Superior temporal gyrus (tissue), 1 donor: ENCODE results near the gene ASAP2.

Experiments
- DNase-seq: peaks from one replicate; pipeline ENCODE4 v3.0.0-alpha.2; 2016; ENCODE audit errors: extremely low spot score

Gene ASAP2

GRCh38 chr2:9231291-9232165 is 24.9 kb downstream of the ASAP2 start:
- no peak for DNase-seq

- DNase-seq: no peak
These were observed 25.5 kb downstream of the ASAP2 start for GRCh38 chr2:9232166-9232479.

- DNase-seq: no peak
These were observed 26.3 kb downstream of the ASAP2 start for GRCh38 chr2:9232886-9233285.

- DNase-seq: no peak
These were observed 28.1 kb downstream of the ASAP2 start for GRCh38 chr2:9234680-9235146.

GRCh38 chr2:9235147-9236044 is 28.8 kb downstream of the ASAP2 start:
- DNase-seq: no peak

- no peak for DNase-seq
These were observed 29.4 kb downstream of the ASAP2 start for GRCh38 chr2:9236045-9236344.

GRCh38 chr2:9236867-9237266 is 30.3 kb downstream of the ASAP2 start:
- no peak for DNase-seq

- no peak for DNase-seq
These were observed 31.2 kb downstream of the ASAP2 start for GRCh38 chr2:9237831-9238230.

GRCh38 chr2:9238591-9239326 is 32.1 kb downstream of the ASAP2 start:
- DNase-seq: peak; percentile 75

GRCh38 chr2:9239616-9240015 is 33.0 kb downstream of the ASAP2 start:
- DNase-seq: no peak

- no peak for DNase-seq
These were observed 34.1 kb downstream of the ASAP2 start for GRCh38 chr2:9240745-9241144.

- no peak for DNase-seq
These were observed 34.6 kb downstream of the ASAP2 start for GRCh38 chr2:9241233-9241632.

- DNase-seq: no peak
These were observed 36.7 kb downstream of the ASAP2 start for GRCh38 chr2:9243357-9243756.

- no peak for DNase-seq
These were observed 38.5 kb downstream of the ASAP2 start for GRCh38 chr2:9244985-9245544.

GRCh38 chr2:9247177-9247576 is 40.6 kb downstream of the ASAP2 start:
- DNase-seq: no peak

- DNase-seq: no peak
These were observed 41.2 kb downstream of the ASAP2 start for GRCh38 chr2:9247786-9248185.

- no peak for DNase-seq
These were observed 41.8 kb downstream of the ASAP2 start for GRCh38 chr2:9248363-9248762.

GRCh38 chr2:9249020-9249800 is 42.6 kb downstream of the ASAP2 start:
- no peak for DNase-seq

- DNase-seq: no peak
These were observed 43.5 kb downstream of the ASAP2 start for GRCh38 chr2:9250091-9250490.

- no peak for DNase-seq
These were observed 44.0 kb downstream of the ASAP2 start for GRCh38 chr2:9250498-9251153.
